HEK293 (cell line): ENCODE data around the gene C3orf20.

Source experiments
- CTCF ChIA-PET: fragments of 350-600 bp; formaldehyde crosslinking; extraction: SDS; loops from one replicate; lab custom pipeline; 2021; ENCODE audit warnings: antibody characterized with exemption; lab: Yijun Ruan, JAX
- POLR2A ChIA-PET: fragments of 300-600 bp; formaldehyde crosslinking; extraction: SDS; loops from one replicate; lab custom pipeline; 2020; ENCODE audit warnings: antibody characterized with exemption, inconsistent platforms; lab: Yijun Ruan, JAX
- H3K27ac ChIP-seq: fragments of 200-500 bp; sonication (Bioruptor generic); 2 replicates; pipeline ENCODE4 v1.5.1; 2014; ENCODE audit warnings: low read depth, low read length, control low read depth, inconsistent platforms; ENCODE audit errors: extremely low read depth
- H3K36me3 ChIP-seq, 2 experiments: fragments of 200-500 bp in 1 of 2; sonication (Bioruptor generic) in 1 of 2; 1 replicate in 1 of 2; 2 replicates in 1 of 2; pipeline ENCODE4 v1.5.1; 2014 to 2017; ENCODE audit warnings: inconsistent platforms in 2 of 2, low read length in 2 of 2; ENCODE audit not compliant: control insufficient read depth in 2 of 2, insufficient read depth in 1 of 2
- H3K4me1 ChIP-seq: fragments of 200-500 bp; sonication (Bioruptor generic); 2 replicates; pipeline ENCODE4 v1.5.1; 2014; ENCODE audit warnings: mild to moderate bottlenecking, low read length, inconsistent platforms; ENCODE audit not compliant: control insufficient read depth, insufficient read depth
- H3K4me3 ChIP-seq: 2 replicates; pipeline ENCODE4 v1.5.1; 2011; ENCODE audit warnings: low read depth, mild to moderate bottlenecking, control low read depth, low read length, moderate library complexity
- H3K9me3 ChIP-seq: fragments of 200-500 bp; sonication (Bioruptor generic); 2 replicates; pipeline ENCODE4 v1.5.1; 2014; ENCODE audit warnings: low read depth, low read length, inconsistent platforms; ENCODE audit not compliant: control insufficient read depth, insufficient read depth
- GLIS1 ChIP-seq: fragments of 450-650 bp; formaldehyde crosslinking; IDR thresholded peaks from 2 replicates; pipeline ENCODE4 v1.5.1; 2016; ENCODE audit warnings: missing biosample characterization, missing genetic modification characterization
- KLF1 ChIP-seq: fragments of 450-650 bp; formaldehyde crosslinking; IDR thresholded peaks from 2 replicates; pipeline ENCODE4 v1.5.1; 2016; ENCODE audit warnings: missing biosample characterization, missing genetic modification characterization
- SALL2 ChIP-seq: fragments of 450-650 bp; formaldehyde crosslinking; IDR thresholded peaks from 2 replicates; pipeline ENCODE4 v1.5.0; 2017; ENCODE audit warnings: missing biosample characterization, mild to moderate bottlenecking, missing genetic modification characterization, borderline replicate concordance
- SCRT2 ChIP-seq: fragments of 450-650 bp; formaldehyde crosslinking; IDR thresholded peaks from 2 replicates; pipeline ENCODE4 v1.5.1; 2016; ENCODE audit warnings: missing biosample characterization, missing genetic modification characterization
- SP2 ChIP-seq: fragments of 450-650 bp; formaldehyde crosslinking; IDR thresholded peaks from 2 replicates; pipeline ENCODE4 v1.5.1; 2016; ENCODE audit warnings: missing biosample characterization, missing genetic modification characterization
- ZBTB20 ChIP-seq: fragments of 450-650 bp; formaldehyde crosslinking; IDR thresholded peaks from 2 replicates; pipeline ENCODE4 v1.5.1; 2016; ENCODE audit warnings: missing biosample characterization, missing genetic modification characterization
- ZNF155 ChIP-seq: fragments of 450-650 bp; formaldehyde crosslinking; IDR thresholded peaks from 2 replicates; pipeline ENCODE4 v1.5.1; 2016; ENCODE audit warnings: missing biosample characterization, missing genetic modification characterization
- ZNF398 ChIP-seq: fragments of 450-650 bp; formaldehyde crosslinking; IDR thresholded peaks from 2 replicates; pipeline ENCODE4 v1.5.1; 2017; ENCODE audit warnings: missing biosample characterization, missing genetic modification characterization
- ZNF558 ChIP-seq: fragments of 450-650 bp; formaldehyde crosslinking; IDR thresholded peaks from 2 replicates; pipeline ENCODE4 v1.5.1; 2016; ENCODE audit warnings: missing biosample characterization, missing genetic modification characterization
- ZNF610 ChIP-seq: fragments of 450-650 bp; formaldehyde crosslinking; IDR thresholded peaks from 2 replicates; pipeline ENCODE4 v1.5.1; 2016; ENCODE audit warnings: missing biosample characterization, missing genetic modification characterization, borderline replicate concordance
- ZNF629 ChIP-seq: fragments of 450-650 bp; formaldehyde crosslinking; IDR thresholded peaks from 2 replicates; pipeline ENCODE4 v1.5.1; 2017; ENCODE audit warnings: missing biosample characterization, missing genetic modification characterization
- ZNF785 ChIP-seq: fragments of 450-650 bp; formaldehyde crosslinking; IDR thresholded peaks from 2 replicates; pipeline ENCODE4 v1.5.1; 2016; ENCODE audit warnings: missing biosample characterization, missing genetic modification characterization

C3orf20 gene

GRCh38 chr3:14801668-14802380, 126.9 kb downstream of the C3orf20 start:
- Histone ChIP-seq H3K4me3 (no peak overlapping the region), H3K36me3 (no peaks in the 10 kb centered on the region), H3K9me3 (no peaks in the 10 kb centered on the region), H3K4me1 (no peaks in the 10 kb centered on the region), H3K27ac (no peak overlapping the region)
- CTCF ChIA-PET: interaction anchor here (1.5 kb wide), 1 partner anchor 10 kb away, joined by 4 read pairs; no protein-coding TSS in a partner anchor
- POLR2A ChIA-PET: no interaction called here
- TF ChIP-seq GLIS1 (tag by site-specific recombination) (peak; percentile 38; the same call in 1 of the 2 replicates), ZNF610 (tag by site-specific recombination) (no peak)

GRCh38 chr3:14802381-14802731, 127.4 kb downstream of the C3orf20 start:
- H3K4me3 ChIP-seq: no peak overlapping the region
- ChIA-PET POLR2A (no interaction called here), CTCF (interaction anchor here (1.5 kb wide), 1 partner anchor 10 kb away, joined by 4 read pairs; no protein-coding TSS in a partner anchor)
- H3K4me1 ChIP-seq: no peaks in the 10 kb centered on the region
- no peaks in the 10 kb centered on the region for H3K9me3 ChIP-seq
- H3K36me3 ChIP-seq: no peaks in the 10 kb centered on the region
- no peak for TF ChIP-seq ZNF155 (tag by site-specific recombination)
- TF ChIP-seq SALL2: no peak
- no peak for TF ChIP-seq ZNF558 (tag by site-specific recombination)
- no peak for TF ChIP-seq ZBTB20
- H3K27ac ChIP-seq: no peak overlapping the region

GRCh38 chr3:14803101-14803980, 128.4 kb downstream of the C3orf20 start:
- H3K9me3 ChIP-seq: no peaks in the 10 kb centered on the region
- H3K4me1 ChIP-seq: no peaks in the 10 kb centered on the region
- TF ChIP-seq ZNF629 (tag by site-specific recombination) (no peak), ZNF610 (tag by site-specific recombination) (no peak), KLF1 (tag by site-specific recombination) (peak; percentile 87), SCRT2 (tag by site-specific recombination) (0 out of 2 replicates have a peak, but pooled peaks have one; percentile 38), ZNF398 (tag by site-specific recombination) (0 out of 2 replicates have a peak, but pooled peaks have one; percentile 10)
- ChIA-PET CTCF (interaction anchor here (1.5 kb wide), 1 partner anchor 11 kb away, joined by 4 read pairs; no protein-coding TSS in a partner anchor), POLR2A (no interaction called here)
- no peaks in the 10 kb centered on the region for H3K36me3 ChIP-seq
- no peak overlapping the region for H3K27ac ChIP-seq
- H3K4me3 ChIP-seq: no peak overlapping the region

GRCh38 chr3:14803981-14804834, 129.3 kb downstream of the C3orf20 start:
- no peak overlapping the region for H3K4me3 ChIP-seq
- H3K9me3 ChIP-seq: no peaks in the 10 kb centered on the region
- POLR2A ChIA-PET: no interaction called here
- TF ChIP-seq SP2 (0 out of 2 replicates have a peak, but pooled peaks have one; percentile 4), ZNF785 (no peak)
- no peak overlapping the region for H3K27ac ChIP-seq
- H3K4me1 ChIP-seq: no peaks in the 10 kb centered on the region
- CTCF ChIA-PET: interaction anchor here (1.4 kb wide), 1 partner anchor 13 kb away, joined by 3 read pairs; no protein-coding TSS in a partner anchor
- no peaks in the 10 kb centered on the region for H3K36me3 ChIP-seq
